Esophagus muscularis mucosa (tissue), 4 donors: ENCODE measurements around the gene KRT40. TPM values are rescaled to one million over a fixed set of nuclear protein-coding genes. Genes with fewer than 3 reads are reported as not detected.

Experiments used
- DNase-seq: peaks from one replicate; pipeline ENCODE4 v3.0.0-alpha.2; 2017; ENCODE audit errors: extremely low spot score
- H3K27ac ChIP-seq, 4 donors: fragments of 200-600 bp; sonication (generic); replicated peaks in 1 of 4; 1 replicate in 3 of 4; 2 replicates in 1 of 4; pipeline ENCODE4 v1.5.1; 2016 to 2019; ENCODE audit warnings: mild to moderate bottlenecking in 1 of 4
- H3K27me3 ChIP-seq, 4 donors: fragments of 200-600 bp; sonication (generic); one replicate each; pipeline versions ENCODE4 v1.5.1 to v1.6.0; 2016 to 2019
- H3K36me3 ChIP-seq, 4 donors: fragments of 200-600 bp; sonication (generic); one replicate each; pipeline ENCODE4 v1.5.1; 2016 to 2019
- H3K4me1 ChIP-seq, 4 donors: fragments of 200-600 bp; sonication (generic); one replicate each; pipeline ENCODE4 v1.5.1; 2016 to 2019
- H3K4me3 ChIP-seq, 4 donors: fragments of 200-600 bp; sonication (generic); 1 replicate in 2 of 4; 2 replicates in 2 of 4; pipeline ENCODE4 v1.5.1; 2016 to 2019; ENCODE audit warnings: mild to moderate bottlenecking in 4 of 4, moderate library complexity in 1 of 4
- H3K9me3 ChIP-seq, 4 donors: fragments of 200-600 bp; sonication (generic); 1 replicate in 3 of 4; 2 replicates in 1 of 4; pipeline ENCODE4 v1.5.1; 2016 to 2019
- CTCF ChIP-seq, 3 experiments: fragments of 200-600 bp in 2 of 3; fragments of 450-650 bp in 1 of 3; sonication (generic) in 2 of 3; IDR thresholded peaks; one replicate each; pipeline ENCODE4 v1.5.1; 2017 to 2019; ENCODE audit warnings: antibody characterized with exemption in 3 of 3, mild to moderate bottlenecking in 2 of 3, moderate library complexity in 1 of 3
- EP300 ChIP-seq: sonication (generic); formaldehyde crosslinking; IDR thresholded peaks from one replicate; pipeline ENCODE4 v1.6.1; 2017; ENCODE audit warnings: antibody characterized with exemption
- POLR2A ChIP-seq: fragments of 450-650 bp; IDR thresholded peaks from one replicate; pipeline ENCODE4 v1.6.1; 2017; ENCODE audit warnings: antibody characterized with exemption, moderate library complexity, mild to moderate bottlenecking, low read depth
- POLR2AphosphoS5 ChIP-seq, 2 donors: sonication (generic); formaldehyde crosslinking; IDR thresholded peaks; one replicate each; pipeline ENCODE4 v1.6.1; 2017; ENCODE audit warnings: antibody characterized with exemption in 2 of 2
- WGBS: methylation state at CpG from one replicate; pipeline ENCODE4 v1.1.5; 2018; 5-methylcytosine and 5-hydroxymethylcytosine counted together
- intact Hi-C: fragments of 100-400 bp; cut with DNase I; formaldehyde crosslinking; loops from one replicate; pipeline ENCODE4 v1.15.1; 2023
- total RNA-seq, 4 donors: library from RNA; depleted of rRNA; stranded (reverse); fragments of >200 nt; gene quantifications; one replicate each; pipeline versions ENCODE4 v1.1.0 to v1.2.1, GENCODE V29; 2016

The KRT40 gene
- total RNA-seq, 4 donors from 2014 or later, result not detected

- peaks cover 0 to 9% (median 0%) of the 10 kb centered on the region in 4 donors for H3K27me3 ChIP-seq
- H3K27ac ChIP-seq, result no peak overlapping the region
- no peak overlapping the region for H3K4me3 ChIP-seq
- no peaks in the 10 kb centered on the region for H3K36me3 ChIP-seq
- no peak for DNase-seq
- no peaks in the 10 kb centered on the region for H3K4me1 ChIP-seq
- no peaks in the 10 kb centered on the region for H3K9me3 ChIP-seq
- TF ChIP-seq POLR2AphosphoS5 (IDR thresholded peaks at IDR 0.05) (no peak), POLR2A (no peak), EP300 (no peak), CTCF (IDR thresholded peaks at IDR 0.05) (no peak)
- WGBS, result 72% methylated on average over 10 of the region's 10 CpGs
- intact Hi-C loops, result no loop called here
Observed at GRCh38 chr17:40960144-40960543, 24.0 kb downstream of the KRT40 start.

- WGBS, result 75% methylated on average over 12 of the region's 12 CpGs
- TF ChIP-seq POLR2AphosphoS5 (IDR thresholded peaks at IDR 0.05), result no peak
- TF ChIP-seq CTCF (IDR thresholded peaks at IDR 0.05), result no peak
- TF ChIP-seq POLR2A, result no peak
- TF ChIP-seq EP300, result no peak
- intact Hi-C loops, result no loop called here
- Histone ChIP-seq H3K27me3 (peaks cover 0 to 9% (median 0%) of the 10 kb centered on the region in 4 donors), H3K36me3 (no peaks in the 10 kb centered on the region), H3K9me3 (no peaks in the 10 kb centered on the region), H3K4me1 (peaks cover 0 to under 1% (median under 1%) of the 10 kb centered on the region in 4 donors), H3K4me3 (no peak overlapping the region), H3K27ac (no peak overlapping the region)
- DNase-seq, result no peak
Observed at GRCh38 chr17:40958086-40958953, 25.8 kb downstream of the KRT40 start.

- no peaks in the 10 kb centered on the region for H3K36me3 ChIP-seq
- intact Hi-C loops, result no loop called here
- peaks cover 0 to 14% (median 10%) of the 10 kb centered on the region in 4 donors for H3K4me1 ChIP-seq
- H3K27ac ChIP-seq, result no peak overlapping the region
- H3K27me3 ChIP-seq, result peaks cover 0 to 9% (median 0%) of the 10 kb centered on the region in 4 donors
- 83% methylated on average over 8 of the region's 8 CpGs for WGBS
- no peak for DNase-seq
- TF ChIP-seq EP300 (no peak), POLR2AphosphoS5 (IDR thresholded peaks at IDR 0.05) (no peak), CTCF (IDR thresholded peaks at IDR 0.05) (no peak), POLR2A (no peak)
- no peaks in the 10 kb centered on the region for H3K9me3 ChIP-seq
- H3K4me3 ChIP-seq, result no peak overlapping the region
Observed at GRCh38 chr17:40956401-40957254, 27.5 kb downstream of the KRT40 start.

GRCh38 chr17:40953881-40954280 lies 30.2 kb downstream of the KRT40 start:
- WGBS, result 77% methylated on average over 2 of the region's 2 CpGs
- Histone ChIP-seq H3K36me3 (no peaks in the 10 kb centered on the region), H3K27me3 (peaks cover 0 to 11% (median 3%) of the 10 kb centered on the region in 4 donors), H3K27ac (no peak overlapping the region), H3K4me3 (no peak overlapping the region), H3K4me1 (peaks cover 0 to 14% (median 12%) of the 10 kb centered on the region in 4 donors), H3K9me3 (no peaks in the 10 kb centered on the region)
- TF ChIP-seq CTCF (IDR thresholded peaks at IDR 0.05), result no peak
- TF ChIP-seq POLR2AphosphoS5 (IDR thresholded peaks at IDR 0.05), result no peak
- no peak for TF ChIP-seq POLR2A
- no peak for TF ChIP-seq EP300
- DNase-seq, result no peak
- intact Hi-C loops, result no loop called here
